GM21423 (cell line): Measurements from ENCODE around the gene SOD3.
A peak's percentile ranks its signal among the peaks of the same experiment; 100 is the strongest.

ENCODE experiments used
- ATAC-seq: cut with Tn5 transposase; IDR thresholded peaks from one replicate; pipeline ENCODE4 v1.9.1; 2021; ENCODE audit warnings: mild to moderate bottlenecking, moderate library complexity; ENCODE audit not compliant: unreplicated experiment

The SOD3 gene

GRCh38 chr4:24794916-24795665 is at the start of gene SOD3:
Gene SOD3, plus strand, starts transcription at chr4:24795573. Its CDS starts 3,949 bp downstream, at chr4:24799522.
- no peak for ATAC-seq

GRCh38 chr4:24747234-24747975 is 48.0 kb upstream of the SOD3 start:
- ATAC-seq = no peak

- ATAC-seq = no peak
Observed at GRCh38 chr4:24748023-24748422, 47.4 kb upstream of the SOD3 start.

GRCh38 chr4:24748758-24749350 is 46.5 kb upstream of the SOD3 start:
- ATAC-seq = no peak

GRCh38 chr4:24750106-24750505 is 45.3 kb upstream of the SOD3 start:
- ATAC-seq = no peak

- no peak for ATAC-seq
Observed at GRCh38 chr4:24751926-24752539, 43.3 kb upstream of the SOD3 start.

- no peak for ATAC-seq
Observed at GRCh38 chr4:24753519-24753918, 41.9 kb upstream of the SOD3 start.

GRCh38 chr4:24754571-24754970 is 40.8 kb upstream of the SOD3 start:
- no peak for ATAC-seq

GRCh38 chr4:24763631-24764297 is 31.6 kb upstream of the SOD3 start:
- ATAC-seq = no peak

GRCh38 chr4:24764345-24764744 is 31.0 kb upstream of the SOD3 start:
- ATAC-seq = no peak

- no peak for ATAC-seq
Observed at GRCh38 chr4:24765376-24765988, 29.9 kb upstream of the SOD3 start.

- ATAC-seq = no peak
Observed at GRCh38 chr4:24768006-24768405, 27.4 kb upstream of the SOD3 start.

GRCh38 chr4:24768604-24769003 is 26.8 kb upstream of the SOD3 start:
- ATAC-seq = peak; percentile 77

- ATAC-seq = no peak
Observed at GRCh38 chr4:24769571-24769970, 25.8 kb upstream of the SOD3 start.

GRCh38 chr4:24770032-24770584 is 25.3 kb upstream of the SOD3 start:
- peak; percentile 59 for ATAC-seq

- ATAC-seq = no peak
Observed at GRCh38 chr4:24770667-24771066, 24.7 kb upstream of the SOD3 start.

GRCh38 chr4:24771241-24771640 is 24.1 kb upstream of the SOD3 start:
- ATAC-seq = no peak

- ATAC-seq = no peak
Observed at GRCh38 chr4:24772061-24772705, 23.2 kb upstream of the SOD3 start.

GRCh38 chr4:24772952-24773351 is 22.4 kb upstream of the SOD3 start:
- no peak for ATAC-seq

GRCh38 chr4:24774452-24774851 is 20.9 kb upstream of the SOD3 start:
- no peak for ATAC-seq
